OCI-LY7 (cell line): Measurements from ENCODE around the gene HSPA2. TPM values are rescaled to one million over a fixed set of nuclear protein-coding genes. Genes with fewer than 3 reads are reported as not detected.
"Not testable (repeated sequence)": the region's sequence is repeated elsewhere in the genome, so short reads cannot be mapped to it uniquely, and the experiment has no call there.

Source experiments
- BruUV-seq: library from RNA; stranded (reverse); fragments of 400-500 nt; replicated peaks from 2 replicates; lab custom pipeline; 2021; lab: Mats Ljungman, UMichigan
- CTCF ChIA-PET: fragments of 300-600 bp; sonication (Branson Sonifier 250); formaldehyde crosslinking; loops from one replicate; lab custom pipeline; 2022; ENCODE audit warnings: antibody characterized with exemption; ENCODE audit not compliant: unreplicated experiment; lab: Charles Lee
- POLR2A ChIA-PET: fragments of 300-600 bp; sonication (Branson Sonifier 250); formaldehyde crosslinking; loops from one replicate; lab custom pipeline; 2022; ENCODE audit warnings: antibody characterized with exemption; lab: Charles Lee
- DNase-seq: peaks from one replicate; pipeline ENCODE4 v3.0.0-alpha.2; 2015; ENCODE audit warnings: low spot score
- H2AFZ ChIP-seq: fragments of 200-600 bp; sonication (generic), shearing (Covaris generic); 2 replicates; pipeline ENCODE4 v1.6.1; 2014; ENCODE audit warnings: mild to moderate bottlenecking, antibody characterized with exemption, low read length, moderate library complexity
- H3K27ac ChIP-seq: fragments of 200-600 bp; sonication (generic); 2 replicates; pipeline ENCODE4 v1.5.1; 2014; ENCODE audit warnings: mixed run types, low read depth, mild to moderate bottlenecking, moderate library complexity, low read length, inconsistent platforms; ENCODE audit not compliant: poor library complexity, severe bottlenecking
- H3K36me3 ChIP-seq: fragments of 200-600 bp; sonication (generic); 2 replicates; pipeline ENCODE4 v1.6.1; 2014; ENCODE audit warnings: mild to moderate bottlenecking, antibody characterized with exemption, low read length, moderate library complexity, mixed read lengths; ENCODE audit not compliant: insufficient read depth
- H3K4me1 ChIP-seq: fragments of 200-600 bp; sonication (generic); 2 replicates; pipeline ENCODE4 v1.5.1; 2014; ENCODE audit warnings: mild to moderate bottlenecking, low read length; ENCODE audit not compliant: insufficient read depth, poor library complexity, severe bottlenecking
- H3K4me2 ChIP-seq: fragments of 200-600 bp; sonication (generic); 2 replicates; pipeline ENCODE4 v1.6.1; 2014; ENCODE audit warnings: mild to moderate bottlenecking, low read length
- H3K4me3 ChIP-seq: fragments of 200-600 bp; sonication (generic); 2 replicates; pipeline ENCODE4 v1.5.1; 2014; ENCODE audit warnings: mild to moderate bottlenecking, low read depth, low read length; ENCODE audit not compliant: poor library complexity, severe bottlenecking
- H3K79me2 ChIP-seq: fragments of 200-600 bp; sonication (generic); 2 replicates; pipeline ENCODE4 v1.6.1; 2016; ENCODE audit warnings: low read depth, mild to moderate bottlenecking, low read length, moderate library complexity, mixed read lengths; ENCODE audit not compliant: insufficient read depth
- H3K9me2 ChIP-seq: fragments of 200-600 bp; sonication (generic); 2 replicates; pipeline ENCODE4 v1.6.1; 2016; ENCODE audit warnings: mild to moderate bottlenecking, low read length, mixed read lengths; ENCODE audit not compliant: insufficient read depth
- H3K9me3 ChIP-seq: fragments of 200-600 bp; sonication (generic); 2 replicates; pipeline ENCODE4 v1.6.1; 2014; ENCODE audit warnings: mild to moderate bottlenecking, mixed run types, low read length, mixed read lengths
- H4K20me1 ChIP-seq: fragments of 200-600 bp; sonication (generic); 2 replicates; pipeline ENCODE4 v1.6.1; 2014; ENCODE audit warnings: mild to moderate bottlenecking, antibody characterized with exemption, low read length, moderate library complexity, mixed read lengths; ENCODE audit not compliant: insufficient read depth
- EZH2phosphoT487 ChIP-seq: fragments of 200-600 bp; sonication (generic); IDR thresholded peaks from 2 replicates; pipeline ENCODE4 v1.6.1; 2018; ENCODE audit warnings: low read depth, borderline replicate concordance, mild to moderate bottlenecking, mixed run types, antibody characterized with exemption, low read length, moderate library complexity, mixed read lengths
- intact Hi-C: fragments of 100-400 bp; cut with micrococcal nuclease; formaldehyde crosslinking; loops from one replicate; pipeline ENCODE4 v1.10.0; 2022; ENCODE audit not compliant: unreplicated experiment
- total RNA-seq, 2 experiments: library from RNA; depleted of rRNA in 1 of 2; stranded (reverse); fragments of >200 nt in 1 of 2; shearing (Covaris generic) in 1 of 2; gene quantifications; 2 replicates each; pipeline ENCODE4 v1.2.3, GENCODE V29; 2014 to 2022
- TF ChIP-seq, protein P1 (sequence below): fragments of 200-600 bp; sonication (generic); conservative IDR thresholded peaks from 2 replicates; pipeline ENCODE4 v1.5.1; 2014; ENCODE audit warnings: mild to moderate bottlenecking, antibody characterized with exemption, low read length, moderate library complexity, mixed read lengths

HSPA2 gene
- total RNA-seq, 2 experiments from 2014 or later = 0.36 to 0.54 TPM

GRCh38 chr14:64515053-64515452, 25.5 kb upstream of the HSPA2 start:
- H2AFZ ChIP-seq = no peak overlapping the region
- no peak for DNase-seq
- no peak overlapping the region for H3K27ac ChIP-seq
- BruUV-seq = no TSS peak
- no peak overlapping the region for H3K4me3 ChIP-seq
- H3K9me2 ChIP-seq = no peaks in the 10 kb centered on the region
- CTCF ChIA-PET = no interaction called here
- POLR2A ChIA-PET = interaction anchor here (0.7 to 1.2 kb wide), 3 partner anchors 19 to 624 kb away, joined by 3 to 6 read pairs (median 4); no protein-coding TSS in a partner anchor
- H3K36me3 ChIP-seq = peaks cover 22% of the 10 kb centered on the region
- no peak overlapping the region for H3K4me2 ChIP-seq
- peaks cover 25% of the 10 kb centered on the region for H4K20me1 ChIP-seq
- H3K9me3 ChIP-seq = no peaks in the 10 kb centered on the region
- intact Hi-C loops = no loop called here
- H3K4me1 ChIP-seq = peaks cover 17% of the 10 kb centered on the region
- TF ChIP-seq, protein P1, sequence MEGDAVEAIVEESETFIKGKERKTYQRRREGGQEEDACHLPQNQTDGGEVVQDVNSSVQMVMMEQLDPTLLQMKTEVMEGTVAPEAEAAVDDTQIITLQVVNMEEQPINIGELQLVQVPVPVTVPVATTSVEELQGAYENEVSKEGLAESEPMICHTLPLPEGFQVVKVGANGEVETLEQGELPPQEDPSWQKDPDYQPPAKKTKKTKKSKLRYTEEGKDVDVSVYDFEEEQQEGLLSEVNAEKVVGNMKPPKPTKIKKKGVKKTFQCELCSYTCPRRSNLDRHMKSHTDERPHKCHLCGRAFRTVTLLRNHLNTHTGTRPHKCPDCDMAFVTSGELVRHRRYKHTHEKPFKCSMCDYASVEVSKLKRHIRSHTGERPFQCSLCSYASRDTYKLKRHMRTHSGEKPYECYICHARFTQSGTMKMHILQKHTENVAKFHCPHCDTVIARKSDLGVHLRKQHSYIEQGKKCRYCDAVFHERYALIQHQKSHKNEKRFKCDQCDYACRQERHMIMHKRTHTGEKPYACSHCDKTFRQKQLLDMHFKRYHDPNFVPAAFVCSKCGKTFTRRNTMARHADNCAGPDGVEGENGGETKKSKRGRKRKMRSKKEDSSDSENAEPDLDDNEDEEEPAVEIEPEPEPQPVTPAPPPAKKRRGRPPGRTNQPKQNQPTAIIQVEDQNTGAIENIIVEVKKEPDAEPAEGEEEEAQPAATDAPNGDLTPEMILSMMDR = no peak
- no peak for TF ChIP-seq EZH2phosphoT487
- peaks cover 92% of the 10 kb centered on the region for H3K79me2 ChIP-seq

DNA sequence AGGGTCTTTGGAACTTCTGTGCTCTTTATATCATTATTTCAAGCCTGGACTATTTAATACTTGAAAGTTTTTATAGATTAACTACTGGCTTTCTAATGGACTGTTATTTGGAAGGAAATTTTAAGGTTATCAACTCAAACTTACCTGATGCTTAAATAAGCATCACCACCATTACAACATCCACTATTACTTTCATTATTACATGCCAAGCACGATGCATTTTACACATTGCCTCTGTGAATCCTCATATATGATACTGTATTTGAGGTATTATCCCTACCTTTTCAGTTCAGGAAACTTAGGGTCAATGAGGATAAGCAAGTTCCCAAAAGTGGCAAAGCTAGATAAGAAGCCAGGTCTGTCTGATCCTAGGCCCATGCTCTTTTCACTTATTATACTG, 23.6 kb upstream of the HSPA2 start:
- H3K4me2 ChIP-seq = no peak overlapping the region

DNA sequence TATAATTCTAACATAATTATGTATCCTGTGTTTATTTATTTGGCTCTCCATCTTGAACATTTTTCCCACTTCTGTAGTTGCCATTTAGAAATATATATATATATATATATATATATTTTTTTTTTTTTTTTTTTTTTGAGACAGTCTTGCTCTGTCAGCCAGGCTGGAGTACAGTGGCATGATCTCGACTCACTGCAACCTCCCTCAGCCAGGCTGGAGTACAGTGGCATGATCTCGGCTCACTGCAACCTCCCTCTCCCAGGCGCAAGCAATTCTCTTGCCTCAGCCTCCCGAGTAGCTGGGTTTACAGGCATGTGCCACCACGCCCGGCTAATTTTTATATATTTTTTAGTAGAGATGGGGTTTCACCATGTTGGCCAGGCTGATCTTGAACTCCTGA, 22.9 kb upstream of the HSPA2 start:
- H3K9me3 ChIP-seq, POLR2A ChIA-PET, intact Hi-C loops, DNase-seq, H3K4me2 ChIP-seq, H2AFZ ChIP-seq, H3K4me1 ChIP-seq, CTCF ChIA-PET, H3K4me3 ChIP-seq, H3K9me2 ChIP-seq, BruUV-seq, H3K27ac ChIP-seq: not testable (repeated sequence)
- Histone ChIP-seq H4K20me1 (peaks cover 17% of the 10 kb centered on the region), H3K79me2 (peaks cover 67% of the 10 kb centered on the region), H3K36me3 (peaks cover 26% of the 10 kb centered on the region)

More for the DNA sequence above, 23.6 kb upstream of the HSPA2 start:
- POLR2A ChIA-PET = interaction anchor here (0.6 kb wide), 1 partner anchor 130 kb away, joined by 3 read pairs; no protein-coding TSS in a partner anchor
- peaks cover 74% of the 10 kb centered on the region for H3K79me2 ChIP-seq
- H3K27ac ChIP-seq = no peak overlapping the region
- intact Hi-C loops = no loop called here
- H2AFZ ChIP-seq = no peak overlapping the region
- no TSS peak for BruUV-seq
- H3K9me2 ChIP-seq = no peaks in the 10 kb centered on the region
- peaks cover 26% of the 10 kb centered on the region for H3K36me3 ChIP-seq
- H3K4me3 ChIP-seq = no peak overlapping the region
- H3K4me1 ChIP-seq = no peaks in the 10 kb centered on the region
- H4K20me1 ChIP-seq = peaks cover 22% of the 10 kb centered on the region
- CTCF ChIA-PET = no interaction called here
- DNase-seq = no peak
- H3K9me3 ChIP-seq = no peaks in the 10 kb centered on the region
- TF ChIP-seq, protein P1 = no peak
- TF ChIP-seq EZH2phosphoT487 = no peak
